Ovary (tissue), 9 donors: ENCODE measurements around the gene NEAT1. TPM values are rescaled to one million over a fixed set of nuclear protein-coding genes. Genes with fewer than 3 reads are reported as not detected.

Source experiments
- DNase-seq, 5 donors: peaks; one replicate each; pipeline ENCODE4 v3.0.0-alpha.2; 2019 to 2020
- H3K27ac ChIP-seq, 2 donors: fragments of 200-600 bp; one replicate each; pipeline versions ENCODE4 v1.5.1 to v1.8.0; 2019 to 2022
- H3K27me3 ChIP-seq: fragments of 200-600 bp; one replicate; pipeline ENCODE4 v1.8.0; 2022
- H3K36me3 ChIP-seq: fragments of 200-600 bp; sonication (generic); one replicate; pipeline ENCODE4 v1.5.1; 2019
- H3K4me1 ChIP-seq: one replicate; pipeline ENCODE4 v1.8.1; 2013; ENCODE audit warnings: mild to moderate bottlenecking, moderate library complexity; ENCODE audit not compliant: insufficient read depth
- H3K4me3 ChIP-seq: fragments of 200-600 bp; sonication (generic); one replicate; pipeline ENCODE4 v1.5.1; 2017
- H3K9me3 ChIP-seq, 2 donors: fragments of 200-600 bp in 1 of 2; sonication (generic) in 1 of 2; one replicate each; pipeline versions ENCODE4 v1.5.1 to v1.8.1; 2013 to 2019; ENCODE audit warnings: mild to moderate bottlenecking in 1 of 2, moderate library complexity in 1 of 2
- CTCF ChIP-seq, 3 donors: fragments of 450-650 bp in 2 of 3; fragments of 200-600 bp in 1 of 3; IDR thresholded peaks; one replicate each; pipeline versions ENCODE4 v1.5.1 to v1.8.0; 2016 to 2022; ENCODE audit warnings: antibody characterized with exemption in 3 of 3, mild to moderate bottlenecking in 1 of 3
- EP300 ChIP-seq: sonication (generic); formaldehyde crosslinking; IDR thresholded peaks from one replicate; pipeline ENCODE4 v1.6.1; 2017; ENCODE audit warnings: antibody characterized with exemption
- POLR2A ChIP-seq: fragments of 450-650 bp; IDR thresholded peaks from one replicate; pipeline ENCODE4 v1.6.1; 2017; ENCODE audit warnings: antibody characterized with exemption, mild to moderate bottlenecking, moderate library complexity
- WGBS, 3 donors: extraction: QIAGEN DNeasy Blood & Tissue Kit in 1 of 3; methylation state at CpG; one replicate each; pipeline versions ENCODE4 v1.1.5 to v1.1.7; 2013 to 2017; 5-methylcytosine and 5-hydroxymethylcytosine counted together
- intact Hi-C, 4 donors: fragments of 100-400 bp; cut with DNase I; formaldehyde crosslinking; loops; one replicate each; pipeline versions ENCODE4 v1.11.0 to v1.15.1; 2022 to 2023
- polyA plus RNA-seq, 2 donors: library from polyadenylated mRNA; stranded (reverse); fragments of 200-250 nt in 1 of 2; fragments of 350-450 nt in 1 of 2; fragmentation: Illumina TruSeq in 1 of 2; extraction: RNeasy Lipid Tissue Mini Kit (QIAGEN cat#74804) in 1 of 2; gene quantifications; one replicate each; pipeline ENCODE4 v1.2.3, GENCODE V29; 2013 to 2014
- total RNA-seq, 7 donors: library from RNA; depleted of rRNA in 2 of 7; stranded (reverse); fragments of >200 nt in 2 of 7; fragmentation: NEBNext Ultra II Directional in 3 of 7; extraction: Animal tissue kit (Norgen Biotek cat#: 25700) in 3 of 7; gene quantifications; one replicate each; pipeline versions ENCODE4 v1.1.0 to v1.2.4, GENCODE V29; 2016 to 2023
- donor health status: DM: no; HTN: no; CAD: no; lungs with moderate emphysema.
- donor health status: DM: no; HTN: no; CAD: no.
- donor health status: Bipolar disorder and iron deficiency.
- donor health status: DM: yes; HTN: yes; CAD: no.
- donor health status: DM: no; HTN: no; CAD: no.
- donor health status: DM: yes; HTN: yes; CAD: no.

Gene NEAT1
- total and polyA plus RNA-seq, 9 donors: 175 to 850 (median 351) TPM

GRCh38 chr11:65486570-65487466 lies 64.2 kb downstream of the NEAT1 start:
- Histone ChIP-seq H3K9me3 (no peaks in the 10 kb centered on the region), H3K4me3 (no peak overlapping the region), H3K27me3 (no peaks in the 10 kb centered on the region), H3K4me1 (peaks cover 40% of the 10 kb centered on the region), H3K27ac (peak overlapping the region; percentile 46 to 86), H3K36me3 (no peaks in the 10 kb centered on the region)
- DNase-seq: peak in 2 of 5 donors; percentile 35 to 43
- intact Hi-C loops: no loop called here
- TF ChIP-seq CTCF (IDR thresholded peaks at IDR 0.05): no peak
- TF ChIP-seq POLR2A: peak; percentile 9
- no peak for TF ChIP-seq EP300
- WGBS, 3 donors: 63 to 70% (median 67%) methylated on average over 10 of the region's 10 CpGs

- H3K4me3 ChIP-seq: peak overlapping the region; percentile 12
Measured at GRCh38 chr11:65487467-65488272, 65.1 kb downstream of the NEAT1 start.

GRCh38 chr11:65488273-65489034 lies 65.9 kb downstream of the NEAT1 start:
- Histone ChIP-seq H3K27me3 (no peaks in the 10 kb centered on the region), H3K36me3 (no peaks in the 10 kb centered on the region), H3K9me3 (no peaks in the 10 kb centered on the region), H3K4me3 (peak overlapping the region; percentile 12), H3K27ac (peak overlapping the region; percentile 91 to 96), H3K4me1 (peaks cover 50% of the 10 kb centered on the region)
- WGBS, 3 donors: 23 to 25% (median 24%) methylated on average over 10 of the region's 10 CpGs
- DNase-seq: peak; percentile 64 to 79 (median 75)
- TF ChIP-seq EP300 (no peak), POLR2A (no peak), CTCF (IDR thresholded peaks at IDR 0.05) (no peak)
- intact Hi-C loops: no loop called here

More at GRCh38 chr11:65487467-65488272, 65.1 kb downstream of the NEAT1 start:
- intact Hi-C loops: no loop called here
- H3K27me3 ChIP-seq: no peaks in the 10 kb centered on the region
- TF ChIP-seq EP300 (peak; percentile 71), CTCF (IDR thresholded peaks at IDR 0.05) (peak in 1 of 3 donors; percentile 22), POLR2A (peak; percentile 42)
- peak; percentile 95 to 99 (median 97) for DNase-seq
- 2 to 7% (median 3%) methylated on average over 17 of the region's 17 CpGs for WGBS, 3 donors
- H3K36me3 ChIP-seq: no peaks in the 10 kb centered on the region
- peak overlapping the region; percentile 91 to 96 for H3K27ac ChIP-seq
- no peaks in the 10 kb centered on the region for H3K9me3 ChIP-seq
- H3K4me1 ChIP-seq: peaks cover 45% of the 10 kb centered on the region
